Measurements from ENCODE around the gene NOD2.
A peak's percentile ranks its signal among the peaks of the same experiment; 100 is the strongest.

Gene NOD2

DNA sequence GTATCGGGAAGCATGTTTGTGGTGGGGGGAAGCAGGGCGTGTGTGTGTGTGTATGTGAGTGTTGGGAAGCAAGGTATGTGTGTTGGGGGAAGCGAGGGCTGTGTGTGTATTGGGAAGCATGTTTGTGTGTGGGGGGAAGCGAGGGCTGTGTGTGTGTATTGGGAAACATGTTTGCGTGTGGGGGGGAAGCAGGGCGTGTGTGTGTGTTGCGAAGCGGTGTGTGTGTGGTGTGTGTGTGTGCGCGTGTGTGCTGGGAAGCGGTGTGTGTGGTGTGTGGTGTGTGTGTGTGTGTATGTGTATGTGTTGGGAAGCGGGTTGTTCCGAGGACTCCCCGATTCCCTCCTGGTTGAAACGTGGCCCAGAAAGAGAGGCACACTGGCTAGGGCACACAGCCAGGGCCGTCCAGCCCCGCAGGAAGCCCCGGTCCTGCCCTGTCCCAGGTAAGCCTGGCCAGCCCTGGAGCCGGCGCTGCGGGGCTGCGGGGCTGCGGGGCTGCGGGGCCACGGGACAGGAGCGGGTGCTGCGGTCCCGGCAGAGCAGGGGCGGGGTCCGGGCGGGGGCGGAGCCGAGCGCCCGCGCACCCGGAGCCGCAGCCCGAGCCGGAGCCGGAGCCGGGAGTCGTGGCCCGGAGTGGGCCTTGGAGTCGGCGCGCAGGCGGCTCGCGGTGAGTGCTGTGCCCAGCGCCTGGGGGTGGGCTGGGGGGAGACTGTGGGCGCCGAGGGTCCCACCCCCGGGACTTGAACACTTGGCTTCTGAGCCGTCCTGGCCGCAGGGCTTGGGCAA is at the start of gene NOD2:
Gene NOD2 (plus strand): TSS at position 608 of the 783 bp plus-strand sequence. CDS start 5,890 bp downstream, outside the sequence.
- peak; percentile 55 for DNase-seq

DNA sequence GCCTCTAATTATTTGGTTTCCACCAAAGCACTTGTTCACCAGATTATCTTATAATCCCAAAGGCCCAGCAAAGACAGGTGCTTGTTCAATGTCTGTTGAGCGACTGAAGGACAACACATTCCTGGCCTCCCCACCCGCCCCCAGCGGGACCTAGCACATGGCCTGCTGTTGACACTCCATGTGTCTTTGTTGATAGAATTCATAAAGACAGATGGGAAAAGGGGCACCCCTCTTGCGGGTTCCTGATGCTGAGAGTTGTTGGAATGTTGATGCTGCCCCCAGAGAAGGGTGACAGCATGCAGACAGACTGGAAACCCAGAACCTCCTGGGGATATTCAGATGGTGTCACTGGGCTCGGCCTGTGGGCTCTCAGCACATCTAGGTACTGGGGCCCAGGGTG is 49.2 kb upstream of the NOD2 start:
- no peak for DNase-seq

DNA sequence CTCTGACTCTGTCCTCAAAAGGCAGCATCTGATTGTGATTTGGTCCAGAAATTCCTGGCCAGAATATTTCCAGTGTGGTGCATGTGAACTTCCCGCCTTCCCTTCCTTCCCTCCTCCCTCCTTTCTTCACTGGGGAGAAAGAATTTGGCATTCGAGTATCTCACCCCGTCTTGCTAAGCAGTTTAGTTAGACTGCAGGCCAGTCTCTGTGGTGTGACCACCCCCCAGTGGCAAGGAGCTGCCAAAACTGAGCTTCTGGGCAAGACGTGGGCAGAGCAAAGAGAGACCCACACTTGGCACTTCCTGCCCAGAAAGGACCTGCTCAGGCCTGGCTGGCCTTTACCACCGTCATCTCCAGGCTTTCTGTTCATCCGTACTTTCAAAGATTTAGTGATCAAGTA is 48.7 kb upstream of the NOD2 start:
- peak; percentile 57 for DNase-seq

DNA sequence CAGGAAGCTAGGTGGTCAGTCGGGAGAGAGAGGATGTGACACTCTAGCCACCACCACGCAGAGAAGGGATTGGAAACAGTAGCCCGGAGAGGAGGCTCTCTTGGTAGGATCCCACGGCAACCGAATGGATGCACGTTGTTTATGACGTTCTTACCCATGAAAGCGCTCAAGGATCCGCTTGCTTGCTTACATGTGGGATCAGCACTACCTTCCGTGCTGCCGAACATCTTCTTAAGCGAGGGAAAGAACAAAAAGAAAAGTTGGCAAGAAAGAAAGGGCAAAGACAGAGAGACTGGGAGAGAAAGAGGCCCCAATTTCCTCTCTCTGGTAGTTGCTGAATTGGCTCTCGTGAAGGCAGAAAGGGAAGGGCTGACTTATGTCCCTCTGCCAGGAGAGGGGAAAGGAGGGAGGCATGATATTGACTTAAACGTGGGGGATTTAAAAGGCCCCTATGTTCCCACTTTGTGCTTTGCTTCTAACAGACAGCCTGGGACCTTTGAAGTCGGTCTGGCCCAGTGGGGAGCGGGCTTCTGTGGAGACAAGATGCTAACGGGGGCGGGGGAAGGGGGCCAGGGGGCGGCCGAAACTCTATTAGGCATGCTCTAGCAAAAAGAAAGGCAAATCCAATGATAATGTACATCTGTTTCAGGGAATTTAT is 47.7 kb upstream of the NOD2 start:
- no peak for DNase-seq

DNA sequence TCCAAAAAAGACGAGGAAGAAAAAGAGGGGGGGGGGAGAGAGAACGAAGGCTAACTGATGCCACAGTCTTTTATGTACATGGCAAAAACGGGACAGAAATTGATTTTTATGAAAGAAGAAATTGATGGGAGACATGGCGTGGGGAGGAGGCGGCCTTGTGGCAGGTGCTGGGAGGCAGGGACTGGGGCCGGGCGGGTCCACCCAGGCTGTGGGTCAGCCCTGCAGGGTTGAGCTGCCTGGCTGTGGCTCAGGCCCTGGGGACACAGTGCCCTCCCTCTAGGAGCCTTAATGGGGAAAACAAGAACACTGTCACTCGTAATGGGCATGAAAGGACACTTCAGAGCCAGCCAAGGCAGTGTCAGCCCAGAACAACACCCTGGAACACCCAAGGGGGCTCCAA is 47.1 kb upstream of the NOD2 start:
- no peak for DNase-seq

DNA sequence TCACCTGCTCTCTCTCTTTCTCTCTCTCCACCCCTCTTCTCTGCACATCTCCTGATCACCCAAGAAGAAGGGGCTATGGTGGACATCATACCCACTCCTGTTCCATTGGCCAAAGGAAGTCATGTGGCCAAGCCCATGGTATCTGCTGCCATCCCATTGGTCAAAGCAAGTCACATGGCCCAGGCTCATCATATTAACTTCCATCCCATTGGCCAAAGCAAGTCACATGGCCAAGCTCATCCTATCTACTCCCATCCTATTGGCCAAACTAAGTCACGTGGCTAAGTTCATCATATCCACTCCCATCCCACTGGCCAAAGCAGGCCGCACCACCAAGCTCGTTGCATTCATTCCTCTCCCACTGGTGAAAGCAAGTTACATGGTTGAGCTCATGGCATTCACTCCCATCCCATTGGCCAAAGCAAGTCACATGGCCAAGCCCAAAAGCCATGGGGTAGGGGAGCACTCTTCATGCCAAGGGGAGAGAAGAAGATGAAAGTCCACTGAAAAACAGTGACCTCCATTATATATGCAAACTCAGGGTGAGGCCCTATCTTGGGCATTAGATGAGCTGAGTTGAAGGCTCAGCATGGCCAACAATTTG is 41.5 kb upstream of the NOD2 start:
- DNase-seq, result no peak

DNA sequence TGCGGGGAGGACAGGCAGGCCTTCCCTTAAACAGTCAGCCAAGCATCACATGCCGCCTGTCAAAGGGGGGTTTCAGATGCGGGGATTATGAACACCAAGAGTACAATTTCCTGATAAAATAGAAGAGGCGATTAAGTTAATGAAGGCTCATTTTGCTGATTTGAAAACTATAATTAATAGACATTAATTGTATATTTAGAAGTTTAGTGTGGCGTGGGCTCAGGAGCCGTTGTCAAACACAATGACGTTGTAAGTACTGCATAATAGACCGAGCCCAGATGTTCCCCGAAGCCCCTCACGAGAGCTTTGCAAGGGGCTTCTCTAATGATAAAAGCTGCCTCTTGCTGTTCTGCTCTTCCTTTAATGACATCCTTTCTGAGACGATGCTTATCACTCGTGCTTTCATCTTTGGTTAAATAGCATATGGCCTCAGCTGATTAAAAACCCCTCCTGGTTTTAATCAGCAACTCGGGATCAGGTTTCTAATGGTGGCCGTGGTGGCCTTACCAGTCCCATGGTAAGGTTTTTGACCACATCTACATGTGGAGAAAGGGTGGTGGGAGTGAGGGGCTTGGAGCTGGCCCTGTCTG is 40.5 kb upstream of the NOD2 start:
- no peak for DNase-seq

DNA sequence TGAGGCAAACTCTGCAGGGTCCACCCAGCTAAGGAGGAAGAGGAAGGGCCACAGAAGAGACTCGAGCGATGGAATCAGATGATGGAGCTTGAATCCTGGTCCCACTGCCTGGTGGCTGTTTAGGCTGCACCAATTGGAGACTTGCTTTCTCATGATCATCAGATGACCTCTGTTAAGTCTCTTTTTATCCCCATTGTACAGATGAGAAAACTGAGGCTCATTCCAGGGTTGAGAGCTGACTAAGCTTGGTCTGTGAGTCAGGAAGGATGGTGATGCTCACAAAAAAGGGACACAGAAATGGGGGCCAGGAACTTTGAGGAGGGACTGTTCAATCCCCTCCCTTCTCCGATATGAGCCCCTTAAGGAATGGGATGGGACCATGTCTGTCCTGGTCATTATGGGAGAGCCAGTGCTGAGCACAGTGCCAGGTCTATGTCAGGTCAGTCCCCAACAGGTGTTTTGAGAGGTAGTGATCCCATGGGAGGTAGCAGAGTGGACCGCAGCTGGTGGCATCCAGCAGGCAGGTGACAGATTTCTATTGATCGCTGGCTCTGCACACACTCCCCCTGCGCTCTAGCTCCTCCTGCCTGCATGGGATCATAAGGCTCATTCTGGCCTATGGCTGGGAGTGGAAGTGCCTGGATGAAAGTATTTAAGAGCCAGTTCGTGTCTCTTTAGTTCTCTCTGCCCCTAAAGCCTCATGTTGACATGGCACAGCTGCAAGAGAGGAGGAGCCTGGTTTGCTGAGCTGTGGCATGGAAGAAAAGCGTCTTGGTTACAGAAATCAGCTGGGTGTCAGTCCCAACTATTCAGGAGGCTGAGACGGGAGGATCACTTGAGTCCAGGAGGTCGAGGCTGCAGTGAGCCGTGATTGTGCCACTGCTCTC is 39.5 kb upstream of the NOD2 start:
- DNase-seq, result no peak

DNA sequence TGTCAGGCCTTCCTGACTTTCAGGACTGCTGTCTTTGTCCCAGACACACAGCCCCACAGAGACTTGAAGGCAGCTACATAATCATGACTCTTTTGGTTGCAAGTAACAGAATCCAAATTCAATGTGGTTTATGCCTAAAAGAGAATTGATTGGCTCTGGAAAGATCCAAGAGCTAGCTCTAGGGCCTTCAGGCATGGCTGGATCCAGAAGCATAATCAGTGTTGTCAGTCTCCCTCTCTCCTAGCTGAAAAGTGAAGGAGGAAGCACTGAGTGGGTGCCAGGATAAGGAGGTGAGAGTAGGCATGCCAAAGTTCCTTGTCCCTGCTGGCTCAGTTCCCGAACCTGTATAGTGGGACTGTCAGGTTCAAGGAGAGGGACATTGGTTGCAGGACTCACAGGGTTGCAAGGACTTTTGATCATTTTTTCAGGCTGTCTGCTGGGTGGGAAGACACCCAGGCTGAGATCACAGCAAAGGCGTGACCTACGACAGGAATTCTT is 37.8 kb upstream of the NOD2 start:
- no peak for DNase-seq

DNA sequence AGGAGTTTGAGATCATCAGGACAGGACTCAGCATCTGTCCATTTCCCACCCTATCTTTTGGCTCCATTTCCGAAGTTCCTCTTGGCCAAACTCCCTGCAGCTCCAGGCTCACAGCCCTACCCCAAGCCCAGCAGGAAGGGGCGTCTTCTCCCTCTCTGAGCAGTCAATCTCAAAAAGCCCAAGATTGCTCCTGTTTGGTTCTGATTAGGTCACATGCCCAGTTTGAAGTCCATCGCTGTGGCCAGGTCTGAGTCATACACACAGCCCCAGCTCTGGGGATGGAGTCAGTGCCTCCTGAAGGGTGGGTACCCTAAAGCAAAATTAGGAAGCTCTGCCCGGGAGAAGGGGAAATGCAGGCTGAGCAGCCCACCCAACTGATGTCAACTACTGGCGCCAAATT is 36.2 kb upstream of the NOD2 start:
- no peak for DNase-seq

DNA sequence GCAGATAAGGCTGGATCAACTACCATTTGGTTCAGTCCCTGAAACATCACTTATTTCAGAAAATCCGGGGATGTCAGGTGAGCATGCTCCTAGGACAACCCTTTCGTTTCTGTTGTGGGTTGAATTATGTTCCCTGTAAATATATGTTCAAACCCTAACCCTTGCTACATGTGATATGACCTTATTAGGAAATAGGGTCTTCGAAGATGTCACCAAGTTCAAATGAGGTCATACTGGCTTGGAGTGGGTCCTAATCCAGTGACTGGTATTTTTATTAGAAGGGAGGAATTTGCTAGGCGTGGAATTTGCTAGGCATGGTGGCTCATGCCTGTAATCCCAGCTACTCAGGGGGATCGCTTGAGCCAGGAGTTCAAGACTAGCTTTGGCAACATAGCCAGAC is 33.6 kb upstream of the NOD2 start:
- DNase-seq, result no peak

DNA sequence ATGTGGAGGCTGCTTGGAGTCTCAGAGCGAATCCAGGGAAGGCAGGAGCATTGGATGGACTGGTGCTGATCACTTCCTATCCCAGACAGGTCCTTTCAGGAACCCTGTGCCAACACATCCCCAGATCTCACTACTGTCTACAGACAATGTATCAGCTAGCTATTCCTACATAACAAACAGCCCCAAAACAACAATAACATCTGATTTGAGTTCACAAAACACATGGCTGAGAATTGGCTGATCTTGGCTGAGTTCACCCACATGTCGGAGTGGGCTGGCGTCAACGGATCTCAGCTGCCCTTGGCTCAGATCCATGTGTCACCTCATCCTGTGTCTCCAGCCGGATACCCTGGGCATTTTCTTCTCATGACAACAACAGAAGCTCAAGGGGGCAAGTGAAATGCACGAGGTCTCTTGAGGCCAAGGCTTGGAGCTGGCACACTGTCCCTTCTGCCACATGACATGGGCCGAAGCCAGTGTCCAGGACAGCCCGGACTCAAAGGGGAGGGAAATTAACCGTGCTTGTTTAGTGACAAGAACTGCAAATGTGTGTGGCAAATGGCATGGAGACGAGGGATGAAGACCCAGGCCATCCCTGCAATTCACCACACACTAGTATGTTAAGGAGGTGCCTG is 31.0 kb upstream of the NOD2 start:
- DNase-seq, result no peak

DNA sequence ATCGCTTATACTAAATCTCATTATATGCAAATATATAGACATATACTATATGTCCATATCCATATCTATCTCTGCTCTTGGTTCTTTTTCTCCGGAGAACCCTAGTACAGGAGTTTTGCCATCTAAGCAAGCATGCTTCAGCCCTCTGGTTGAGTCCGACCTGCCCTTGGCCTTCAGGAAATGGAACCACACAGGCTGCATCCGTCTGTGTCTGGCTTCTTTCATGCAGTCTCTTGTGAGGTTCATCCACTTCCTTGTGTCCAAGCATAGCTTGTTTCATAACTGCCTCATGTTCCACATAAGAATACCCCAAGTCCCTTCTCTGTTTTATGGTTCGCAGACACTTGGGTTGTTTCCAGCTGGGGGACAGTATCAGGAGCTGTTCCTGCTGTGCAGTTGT is 29.1 kb upstream of the NOD2 start:
- no peak for DNase-seq

DNA sequence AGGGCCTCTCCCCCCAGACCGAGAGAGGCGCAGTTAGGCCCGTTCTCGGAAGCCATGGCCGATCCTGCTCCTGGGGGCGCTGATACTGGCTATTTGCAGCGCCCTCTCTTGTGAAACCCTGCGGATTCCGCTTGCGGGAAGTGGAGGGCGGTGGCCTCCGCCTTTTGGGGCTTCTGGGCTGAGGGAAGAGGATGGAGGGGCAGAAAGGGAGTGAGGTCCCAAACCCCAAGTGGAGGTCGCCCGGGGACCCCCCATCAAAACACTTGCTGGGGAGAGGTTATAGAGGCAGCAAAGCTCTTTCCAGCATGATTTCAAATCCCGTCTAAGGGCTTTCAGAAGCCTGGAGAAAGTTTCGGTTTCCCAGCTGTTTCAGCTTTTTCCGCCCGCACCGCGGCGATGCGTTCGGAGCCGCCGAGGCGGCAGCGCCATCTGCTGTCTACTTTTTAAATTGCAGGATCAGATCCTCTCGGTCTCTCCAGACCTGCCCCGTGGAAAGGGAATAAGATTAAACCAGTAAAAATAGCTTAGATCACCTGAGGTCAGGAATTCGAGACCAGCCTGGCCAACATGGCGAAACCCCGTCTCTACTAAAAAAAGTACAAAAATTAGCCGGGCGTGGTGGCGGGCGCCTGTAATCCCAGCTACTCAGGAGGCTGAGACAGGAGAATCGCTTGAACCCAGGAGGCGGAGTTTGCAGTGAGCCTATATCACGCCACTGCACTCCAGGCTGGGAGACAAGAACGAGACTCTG is 28.1 kb upstream of the NOD2 start:
- DNase-seq, result peak; percentile 81

DNA sequence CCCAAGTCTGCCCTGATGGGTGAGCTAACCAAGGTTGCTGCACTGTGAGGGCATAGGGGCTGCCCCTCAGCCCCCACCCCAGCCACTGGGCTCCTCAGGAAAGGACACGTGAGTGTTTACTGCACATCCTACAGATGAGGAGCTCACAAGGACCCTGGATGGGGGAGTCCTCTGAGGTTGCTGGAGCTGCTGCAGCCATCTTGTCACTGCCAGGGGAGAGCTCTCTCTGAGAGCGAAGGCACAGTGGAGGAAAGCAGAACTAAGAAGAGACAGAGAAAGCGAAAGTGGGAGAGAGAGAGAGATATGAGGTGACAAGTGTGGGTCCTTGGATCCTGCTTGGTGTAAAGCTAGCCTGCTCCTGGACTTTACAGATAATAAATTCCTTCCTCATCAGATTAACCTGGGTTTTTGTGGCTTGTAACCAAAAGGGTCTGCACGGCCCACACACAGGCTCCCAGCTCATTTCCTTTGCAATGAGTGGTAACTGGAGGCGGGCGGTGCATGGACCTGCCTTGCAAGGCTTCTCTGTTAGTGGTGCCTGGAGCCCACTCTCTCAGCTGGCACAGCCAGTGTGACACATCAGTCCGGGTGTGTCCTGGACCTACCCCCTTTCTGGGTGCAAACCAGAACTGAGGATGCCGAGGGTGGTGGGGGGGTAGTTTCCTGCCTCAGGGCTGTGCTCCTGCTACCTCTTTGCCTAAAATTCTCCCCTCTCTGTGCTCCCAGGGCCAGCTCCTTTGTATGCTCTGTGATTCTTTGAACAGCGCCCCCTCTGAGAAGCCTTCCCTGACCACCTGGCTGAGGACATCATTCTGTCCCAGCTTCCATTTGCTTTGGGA is 26.5 kb upstream of the NOD2 start:
- DNase-seq, result peak; percentile 52

DNA sequence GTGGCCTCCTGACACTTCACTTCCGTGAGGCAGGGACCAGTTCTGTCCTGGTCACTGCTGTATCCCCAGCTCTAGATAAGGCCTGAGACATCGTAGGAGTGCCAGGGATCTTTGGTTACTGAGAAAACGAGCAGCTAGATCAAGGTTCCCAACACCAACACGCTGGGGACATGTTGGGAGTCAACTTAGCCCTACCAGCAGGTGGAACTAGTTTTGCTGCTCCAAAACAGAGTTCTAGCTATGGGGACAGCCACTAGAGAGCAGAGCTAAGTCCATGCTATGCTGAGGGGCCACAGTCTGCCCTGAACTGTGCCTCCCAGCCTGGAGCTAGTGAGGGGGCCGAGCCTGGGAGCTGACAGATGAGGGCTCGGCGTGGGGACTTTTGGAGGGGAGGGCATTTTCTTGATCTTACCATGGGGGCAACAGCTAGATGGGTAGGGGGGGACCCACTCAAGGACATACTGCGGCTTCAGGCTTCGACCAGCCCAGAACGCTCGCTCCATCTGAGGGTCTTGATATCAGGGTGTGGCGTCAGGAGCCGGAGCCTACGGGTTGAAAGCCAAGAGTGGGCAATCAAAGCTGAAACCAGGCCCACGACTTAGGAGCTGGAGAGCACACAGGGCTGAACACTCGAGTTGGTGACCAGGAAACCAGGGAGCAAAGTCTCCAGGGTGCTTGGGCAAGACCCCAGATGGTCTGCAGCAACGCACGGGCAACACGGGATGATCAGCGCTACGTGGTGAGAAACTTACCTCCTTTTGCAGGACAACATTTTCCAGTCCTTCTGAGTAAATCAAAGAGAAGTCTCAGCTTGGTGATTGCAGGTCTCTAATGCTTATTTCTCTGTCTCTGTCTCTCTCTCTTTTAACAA is 25.7 kb upstream of the NOD2 start:
- peak; percentile 20 for DNase-seq

DNA sequence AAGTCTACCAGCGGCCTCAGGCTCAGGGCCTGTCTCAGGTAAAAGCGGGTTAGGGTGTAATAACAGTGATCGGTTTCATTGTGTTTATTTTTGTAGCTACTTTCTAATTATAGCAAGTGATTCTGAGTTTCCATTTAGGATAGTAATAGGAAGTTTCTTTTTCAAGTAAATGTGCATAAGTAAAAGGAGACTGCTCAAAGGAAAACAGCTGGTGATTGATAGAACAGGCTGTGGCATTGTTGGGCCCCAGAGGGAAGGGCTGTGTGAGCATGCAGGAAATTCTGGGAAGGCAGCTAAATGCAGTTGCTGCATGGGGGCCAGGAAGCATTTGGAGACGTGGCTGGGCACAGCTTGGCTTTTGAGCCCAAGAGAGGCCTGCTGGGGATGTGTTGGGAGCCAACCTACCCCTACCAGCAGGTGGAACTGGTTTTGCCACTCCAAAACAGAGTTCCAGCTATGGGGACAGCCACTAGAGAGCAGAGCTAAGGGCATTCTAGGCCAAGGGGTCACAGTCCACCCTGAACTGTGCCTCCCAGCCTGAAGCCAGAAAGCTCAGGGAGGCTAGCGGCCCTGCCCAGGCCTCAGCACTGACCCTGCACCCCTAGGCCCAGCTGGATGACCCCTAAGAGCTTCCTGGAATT is 24.9 kb upstream of the NOD2 start:
- DNase-seq, result no peak

DNA sequence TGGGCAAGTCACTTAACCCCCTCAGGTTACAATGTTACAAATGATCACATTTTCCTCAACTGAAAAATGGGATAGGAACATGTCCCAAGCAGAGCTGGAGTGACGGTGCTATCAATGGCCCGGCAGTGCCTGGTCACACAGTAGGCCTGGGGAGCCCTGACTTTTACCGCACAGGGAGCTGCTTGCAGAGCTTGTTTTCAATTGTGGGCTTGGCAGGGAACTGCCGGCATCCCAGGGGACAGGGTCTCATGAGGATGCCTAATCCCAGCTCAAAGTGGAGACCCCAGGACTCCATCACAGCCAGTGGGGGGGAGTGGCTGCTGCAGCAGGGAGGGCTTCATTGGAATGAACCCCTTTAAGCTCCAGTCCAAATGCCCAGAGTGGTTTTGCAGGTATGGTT is 23.7 kb upstream of the NOD2 start:
- no peak for DNase-seq

DNA sequence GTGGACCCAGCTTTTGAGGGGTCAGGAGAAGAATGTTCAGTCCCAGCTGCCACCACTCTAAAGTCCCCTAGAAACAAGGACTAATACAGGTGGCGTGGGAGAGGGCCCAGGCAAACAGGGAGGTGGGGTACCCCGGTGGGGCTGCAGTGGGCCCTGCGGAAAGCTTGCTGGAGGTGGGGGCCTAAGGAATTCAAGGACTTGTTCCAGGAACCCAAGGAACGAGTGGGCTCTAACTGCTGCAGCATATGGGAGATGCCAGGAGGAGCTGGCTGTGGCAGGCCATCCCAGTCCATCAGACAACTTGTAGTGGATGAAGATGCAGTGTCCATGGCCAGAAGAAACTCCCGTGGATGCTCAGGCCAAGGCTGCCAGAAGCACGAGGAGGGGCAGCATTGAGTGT is 22.9 kb upstream of the NOD2 start:
- no peak for DNase-seq
